ENCODE measurements around the gene SELP. TPM values are rescaled to one million over a fixed set of nuclear protein-coding genes. Genes with fewer than 3 reads are reported as not detected.

SELP gene
- total RNA-seq, 1 experiment from 2014 or later = not detected

- DNase-seq (ENCODE audit: low spot score) = no peak
- in situ Hi-C loops (cut with HindIII; ENCODE audit: low sequenced_read_pairs) = no loop called here
Measured at GRCh38 chr1:169624122-169624521, 5.8 kb downstream of the SELP start.

GRCh38 chr1:169623132-169623926 lies 6.6 kb downstream of the SELP start:
- in situ Hi-C loops (cut with HindIII; ENCODE audit: low sequenced_read_pairs) = no loop called here

GRCh38 chr1:169620565-169620964 lies 9.4 kb downstream of the SELP start:
- no peak for DNase-seq (ENCODE audit: low spot score)
- in situ Hi-C loops (cut with HindIII; ENCODE audit: low sequenced_read_pairs) = no loop called here

More at GRCh38 chr1:169623132-169623926, 6.6 kb downstream of the SELP start:
- DNase-seq (ENCODE audit: low spot score) = no peak

- in situ Hi-C loops (cut with HindIII; ENCODE audit: low sequenced_read_pairs) = no loop called here
- DNase-seq (ENCODE audit: low spot score) = no peak
Measured at GRCh38 chr1:169618367-169618766, 11.6 kb downstream of the SELP start.

DNA sequence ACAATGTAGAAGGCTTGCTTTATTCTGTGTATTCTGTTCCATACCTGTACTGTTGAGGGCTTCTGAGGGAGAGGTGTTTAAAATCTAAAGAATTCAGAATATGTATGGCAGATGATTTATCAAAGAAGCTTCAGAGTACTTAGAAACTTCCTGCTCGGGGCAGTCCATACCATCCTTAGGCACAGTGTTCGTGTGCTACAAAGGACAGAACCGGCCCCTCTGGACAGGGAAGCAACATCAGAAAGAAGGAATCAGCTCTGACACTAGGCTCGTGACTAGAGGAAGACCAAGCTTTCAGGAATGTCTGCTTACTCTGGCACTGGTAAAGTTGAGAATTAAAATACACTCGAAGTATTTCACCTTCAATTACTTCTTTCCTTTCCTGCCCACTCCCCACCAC lies 14.1 kb downstream of the SELP start:
- in situ Hi-C loops (cut with HindIII; ENCODE audit: low sequenced_read_pairs) = no loop called here
- no peak for DNase-seq (ENCODE audit: low spot score)

- DNase-seq (ENCODE audit: low spot score) = no peak
- in situ Hi-C loops (cut with HindIII; ENCODE audit: low sequenced_read_pairs) = no loop called here
Measured at GRCh38 chr1:169610858-169611257, 19.1 kb downstream of the SELP start.

GRCh38 chr1:169610108-169610507 lies 19.8 kb downstream of the SELP start:
- in situ Hi-C loops (cut with HindIII; ENCODE audit: low sequenced_read_pairs) = no loop called here

GRCh38 chr1:169608226-169608625 lies 21.7 kb downstream of the SELP start:
- no peak for DNase-seq (ENCODE audit: low spot score)
- in situ Hi-C loops (cut with HindIII; ENCODE audit: low sequenced_read_pairs) = no loop called here

More at GRCh38 chr1:169610108-169610507, 19.8 kb downstream of the SELP start:
- no peak for DNase-seq (ENCODE audit: low spot score)

DNA sequence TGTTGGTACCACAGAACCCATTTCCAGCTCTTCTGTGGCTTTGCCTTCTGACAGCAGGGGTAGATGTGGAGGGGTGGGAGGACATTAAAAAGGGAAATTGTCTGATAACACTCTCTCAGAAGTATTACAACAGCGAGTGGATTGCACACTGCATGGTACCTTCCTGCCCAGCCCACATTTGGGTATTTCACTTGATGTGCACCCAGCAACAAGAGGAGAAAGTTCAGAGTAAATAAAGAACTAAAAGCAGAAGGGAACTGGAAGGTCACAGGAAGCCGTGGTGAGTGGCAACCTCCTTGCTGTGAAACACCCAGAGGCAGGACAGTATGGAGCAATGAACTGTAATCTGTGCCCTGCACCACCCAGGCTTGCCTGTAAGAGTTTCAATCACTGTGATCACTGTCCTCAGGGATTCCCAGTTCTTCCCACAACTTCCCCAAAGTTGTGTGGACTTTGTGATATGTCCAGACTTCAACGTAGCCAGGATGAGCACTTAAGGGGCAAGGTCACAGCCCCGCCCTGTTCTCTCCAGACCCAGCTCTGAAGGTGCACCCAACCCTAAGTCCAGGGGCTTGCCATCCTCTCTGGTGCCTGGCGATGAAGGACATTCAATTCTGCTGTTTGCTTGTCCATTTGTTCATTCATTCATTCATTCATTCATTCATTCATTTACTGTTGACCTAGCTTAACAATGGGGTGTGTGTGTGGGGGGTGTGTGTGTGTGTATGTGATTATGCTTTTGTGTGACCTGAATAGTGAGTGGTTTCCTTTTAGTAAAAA lies 25.0 kb downstream of the SELP start:
- in situ Hi-C loops (cut with HindIII; ENCODE audit: low sequenced_read_pairs) = no loop called here
- DNase-seq (ENCODE audit: low spot score) = no peak

DNA sequence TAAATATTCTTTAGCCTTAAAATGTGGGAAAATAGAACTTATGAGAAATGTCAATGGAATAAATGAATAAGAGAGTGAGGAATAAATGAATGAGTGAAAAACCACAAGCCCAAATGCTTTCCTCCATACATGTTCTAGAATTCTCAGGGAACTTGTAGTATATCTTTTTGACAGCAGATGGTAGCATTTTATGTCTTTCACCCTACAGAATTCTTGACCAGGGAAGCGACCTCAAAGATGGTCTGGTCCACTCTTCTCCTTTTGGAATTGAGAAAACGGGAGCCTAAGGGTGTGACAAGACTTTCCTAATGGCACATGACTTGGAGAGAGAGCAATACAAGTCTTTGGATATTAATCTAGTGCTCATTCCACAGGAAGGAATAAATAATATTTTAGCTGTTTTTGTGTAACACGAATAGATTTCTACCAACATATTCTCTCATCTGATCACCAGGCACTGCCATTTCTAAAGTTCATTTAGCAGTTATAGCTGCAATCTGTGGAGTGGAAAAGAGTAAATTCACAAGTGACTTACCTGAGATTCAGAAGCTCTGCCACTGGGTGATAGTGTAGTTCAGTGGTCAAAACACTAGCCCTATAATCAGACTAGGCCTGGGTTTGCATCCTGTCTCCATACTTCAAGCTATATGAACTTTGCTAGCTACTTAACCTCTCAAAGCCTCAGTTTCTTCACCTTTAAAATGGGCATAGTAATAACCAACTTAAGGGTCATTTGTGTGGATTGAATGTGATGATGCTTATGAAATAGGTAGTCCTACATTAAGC lies 28.6 kb downstream of the SELP start:
- in situ Hi-C loops (cut with HindIII; ENCODE audit: low sequenced_read_pairs) = no loop called here

GRCh38 chr1:169595764-169596711 lies 33.9 kb downstream of the SELP start:
- in situ Hi-C loops (cut with HindIII; ENCODE audit: low sequenced_read_pairs) = no loop called here
- no peak for DNase-seq (ENCODE audit: low spot score)

More for the DNA sequence above, 28.6 kb downstream of the SELP start:
- peak; percentile 20 for DNase-seq (ENCODE audit: low spot score)

DNA sequence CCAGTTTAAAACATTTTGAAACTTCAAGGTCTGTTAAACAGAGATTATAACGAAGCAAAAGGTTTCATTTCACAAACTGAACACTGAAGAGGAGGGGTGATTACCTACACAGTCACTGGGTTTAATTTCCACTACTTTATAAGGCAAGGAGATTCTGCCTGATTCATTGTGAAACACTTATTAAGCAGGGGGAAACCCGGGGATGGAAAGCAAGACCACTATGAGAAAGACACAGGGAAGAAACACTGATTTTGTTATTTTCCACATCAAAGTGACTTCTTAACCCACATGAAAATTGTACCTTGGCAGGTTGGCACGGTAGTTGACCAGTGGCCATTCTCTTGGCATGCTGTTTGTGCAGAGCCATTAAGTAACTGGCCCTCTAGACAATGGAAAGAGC lies 35.5 kb downstream of the SELP start:
- in situ Hi-C loops (cut with HindIII; ENCODE audit: low sequenced_read_pairs) = no loop called here
- DNase-seq (ENCODE audit: low spot score) = no peak

- DNase-seq (ENCODE audit: low spot score) = no peak
- in situ Hi-C loops (cut with HindIII; ENCODE audit: low sequenced_read_pairs) = no loop called here
Measured at GRCh38 chr1:169590932-169591331, 39.0 kb downstream of the SELP start.

- in situ Hi-C loops (cut with HindIII; ENCODE audit: low sequenced_read_pairs) = no loop called here
- DNase-seq (ENCODE audit: low spot score) = no peak
Measured at GRCh38 chr1:169588785-169589485, 41.0 kb downstream of the SELP start.

GRCh38 chr1:169588112-169588511 lies 41.8 kb downstream of the SELP start:
- in situ Hi-C loops (cut with HindIII; ENCODE audit: low sequenced_read_pairs) = no loop called here
- DNase-seq (ENCODE audit: low spot score) = no peak

- in situ Hi-C loops (cut with HindIII; ENCODE audit: low sequenced_read_pairs) = no loop called here
- peak; percentile 63 for DNase-seq (ENCODE audit: low spot score)
Measured at GRCh38 chr1:169586395-169587255, 43.3 kb downstream of the SELP start, which contains the start of gene F5. F5 (minus strand) TSS chr1:169586481; CDS start chr1:169586386, 95 bp downstream.

- no peak for DNase-seq (ENCODE audit: low spot score)
- in situ Hi-C loops (cut with HindIII; ENCODE audit: low sequenced_read_pairs) = no loop called here
Measured at GRCh38 chr1:169586067-169586394, 43.9 kb downstream of the SELP start.

Data from G401 (cell line).